H1 (cell line): ENCODE results near the gene DCAF7. TPM values are rescaled to one million over a fixed set of nuclear protein-coding genes. Genes with fewer than 3 reads are reported as not detected.

Experiments
- BACH1 ChIP-seq: IDR thresholded peaks from 2 replicates; pipeline ENCODE4 v1.6.1; 2012; ENCODE audit warnings: low read length, improper control_type of control experiment
- polyA plus RNA-seq, 7 experiments: library from polyadenylated mRNA; depleted of rRNA in 3 of 7; stranded (reverse) in 5 of 7; unstranded in 2 of 7; fragments of >200 nt in 5 of 7; fragments of 200-250 nt in 2 of 7; gene quantifications; 1 replicate in 5 of 7; 2 replicates in 1 of 7; 4 replicates in 1 of 7; pipeline versions ENCODE4 v1.2.1 to v1.2.3, GENCODE V29; 2011 to 2013; ENCODE audit warnings: missing spikeins in 2 of 7, mixed read lengths in 2 of 7
- total RNA-seq: library from RNA; stranded (reverse); fragmentation: NEBNext Ultra II Directional; extraction: Animal tissue kit (Norgen Biotek cat#: 25700); gene quantifications from 2 replicates; pipeline ENCODE4 v1.2.1, GENCODE V29; 2021
- TF ChIP-seq, protein P1 (sequence below): IDR thresholded peaks from 2 replicates; pipeline ENCODE4 v1.6.1; 2012; ENCODE audit warnings: low read length, inconsistent platforms
- TF ChIP-seq, protein P2 (sequence below): IDR thresholded peaks from 2 replicates; pipeline ENCODE4 v1.6.1; 2012; ENCODE audit warnings: inconsistent platforms

Gene DCAF7
- total and polyA plus RNA-seq, 2 of the 8 experiments (the other 6 are each of a cell fraction or from before 2014, with no cell fraction given): 74.9 to 94.1 TPM

DNA sequence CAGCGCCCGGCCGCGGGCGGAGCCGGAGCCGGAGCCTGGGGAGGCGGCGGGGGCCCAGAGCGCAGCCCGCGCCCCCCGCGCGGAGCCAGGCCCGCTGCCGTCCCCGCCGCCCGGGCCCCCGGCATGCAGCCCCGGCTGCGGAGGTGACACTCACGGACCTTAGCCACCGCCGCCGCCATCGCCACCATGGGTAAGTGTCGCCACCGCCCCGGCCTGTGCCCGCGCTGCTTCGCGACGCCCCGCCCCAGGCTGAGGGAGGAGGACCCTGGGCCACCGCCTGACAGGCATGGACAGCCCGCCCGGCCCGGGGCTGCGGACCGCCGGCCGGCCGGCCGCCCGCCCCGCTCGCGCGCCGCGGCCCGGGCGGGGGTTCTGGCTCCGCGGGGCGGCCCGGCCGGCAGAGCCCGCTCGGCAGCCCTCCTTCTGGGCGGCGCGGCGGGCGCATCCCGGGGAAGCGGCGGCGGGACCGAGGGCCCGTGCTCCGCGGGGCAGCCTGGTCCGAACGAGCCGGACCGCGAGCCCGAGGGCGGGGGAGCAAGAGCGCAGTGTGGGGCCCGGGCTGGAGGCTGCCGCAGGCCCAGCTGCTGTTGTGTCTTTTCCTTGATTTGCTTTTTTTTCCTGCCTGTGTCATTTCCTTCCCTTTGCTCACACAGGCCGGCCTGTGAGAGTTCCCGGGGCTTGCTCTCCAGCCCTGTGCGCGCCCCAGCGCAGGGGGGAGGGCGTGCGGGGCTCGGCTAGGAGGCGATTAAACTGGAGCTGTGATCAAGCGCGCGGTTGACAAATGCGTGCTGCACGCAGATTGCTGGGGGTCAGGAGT lies 72.5 kb downstream of the DCAF7 start (continued):
- TF ChIP-seq, protein P1, sequence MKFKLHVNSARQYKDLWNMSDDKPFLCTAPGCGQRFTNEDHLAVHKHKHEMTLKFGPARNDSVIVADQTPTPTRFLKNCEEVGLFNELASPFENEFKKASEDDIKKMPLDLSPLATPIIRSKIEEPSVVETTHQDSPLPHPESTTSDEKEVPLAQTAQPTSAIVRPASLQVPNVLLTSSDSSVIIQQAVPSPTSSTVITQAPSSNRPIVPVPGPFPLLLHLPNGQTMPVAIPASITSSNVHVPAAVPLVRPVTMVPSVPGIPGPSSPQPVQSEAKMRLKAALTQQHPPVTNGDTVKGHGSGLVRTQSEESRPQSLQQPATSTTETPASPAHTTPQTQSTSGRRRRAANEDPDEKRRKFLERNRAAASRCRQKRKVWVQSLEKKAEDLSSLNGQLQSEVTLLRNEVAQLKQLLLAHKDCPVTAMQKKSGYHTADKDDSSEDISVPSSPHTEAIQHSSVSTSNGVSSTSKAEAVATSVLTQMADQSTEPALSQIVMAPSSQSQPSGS: no peak
- TF ChIP-seq BACH1: no peak
- TF ChIP-seq, protein P2, sequence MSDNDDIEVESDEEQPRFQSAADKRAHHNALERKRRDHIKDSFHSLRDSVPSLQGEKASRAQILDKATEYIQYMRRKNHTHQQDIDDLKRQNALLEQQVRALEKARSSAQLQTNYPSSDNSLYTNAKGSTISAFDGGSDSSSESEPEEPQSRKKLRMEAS: no peak
